GM12865 (cell line): ENCODE results near the gene TP53I11.

ENCODE experiments used
- DNase-seq: peaks from one replicate; pipeline ENCODE4 v3.0.0; 2010; ENCODE audit warnings: low read depth
- H3K4me3 ChIP-seq: 2 replicates; pipeline ENCODE4 v1.5.1; 2011; ENCODE audit warnings: mild to moderate bottlenecking, low read depth, low read length, control low read depth
- CTCF ChIP-seq: IDR thresholded peaks from 2 replicates; pipeline ENCODE4 v1.5.1; 2011; ENCODE audit warnings: low read length, control low read depth, low read depth, inconsistent platforms; ENCODE audit not compliant: insufficient read depth; ENCODE audit errors: missing control alignments

TP53I11 gene

DNA sequence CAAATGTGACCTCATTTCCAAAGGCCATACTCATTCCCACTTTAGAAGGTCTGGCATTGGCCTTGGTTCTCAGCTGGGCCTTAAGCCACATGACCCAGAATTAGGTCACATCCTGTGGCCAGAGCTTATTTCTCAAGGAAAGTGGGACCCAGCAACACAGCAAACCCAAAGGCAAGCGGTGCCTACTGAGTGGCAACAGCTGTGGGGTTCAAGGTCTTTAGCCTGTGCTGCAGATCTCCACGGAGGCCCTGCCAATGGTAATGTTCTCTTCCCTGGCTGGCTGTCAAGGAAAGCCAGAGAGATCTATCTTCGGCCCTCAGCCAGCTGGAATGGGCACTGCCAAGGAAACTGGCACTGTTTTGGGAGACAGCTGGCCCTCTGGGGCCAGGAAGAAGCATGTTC lies 41.5 kb upstream of the TP53I11 start:
- no peak overlapping the region for H3K4me3 ChIP-seq
- no peak for DNase-seq
- TF ChIP-seq CTCF = no peak

GRCh38 chr11:44990665-44991064 lies 40.0 kb upstream of the TP53I11 start:
- DNase-seq = no peak
- TF ChIP-seq CTCF = no peak
- H3K4me3 ChIP-seq = no peak overlapping the region

- no peak for TF ChIP-seq CTCF
- no peak for DNase-seq
Measured at GRCh38 chr11:44989831-44990566, 39.3 kb upstream of the TP53I11 start.

GRCh38 chr11:44988981-44989635 lies 38.4 kb upstream of the TP53I11 start:
- TF ChIP-seq CTCF = no peak
- no peak overlapping the region for H3K4me3 ChIP-seq
- no peak for DNase-seq

More at GRCh38 chr11:44989831-44990566, 39.3 kb upstream of the TP53I11 start:
- no peak overlapping the region for H3K4me3 ChIP-seq

- no peak overlapping the region for H3K4me3 ChIP-seq
Measured at GRCh38 chr11:44988111-44988510, 37.4 kb upstream of the TP53I11 start.

GRCh38 chr11:44987506-44987905 lies 36.8 kb upstream of the TP53I11 start:
- no peak for TF ChIP-seq CTCF
- DNase-seq = no peak
- no peak overlapping the region for H3K4me3 ChIP-seq

More at GRCh38 chr11:44988111-44988510, 37.4 kb upstream of the TP53I11 start:
- TF ChIP-seq CTCF = no peak
- DNase-seq = no peak
